PFSK-1 (cell line): ENCODE data around the gene CNFN.

ENCODE experiments used
- POLR2AphosphoS5 ChIP-seq: IDR thresholded peaks from 2 replicates; pipeline ENCODE4 v1.6.1; 2012; ENCODE audit warnings: low read depth, mild to moderate bottlenecking, control low read depth, low read length, moderate library complexity
- REST ChIP-seq, 2 experiments: IDR thresholded peaks; 2 replicates each; pipeline versions ENCODE4 v1.6.1 to v1.8.0; 2011 to 2012; ENCODE audit warnings: low read depth in 2 of 2, low read length in 2 of 2, control low read depth in 1 of 2, inconsistent platforms in 1 of 2, mild to moderate bottlenecking in 1 of 2, moderate library complexity in 1 of 2; ENCODE audit not compliant: insufficient read depth in 1 of 2

- TF ChIP-seq POLR2AphosphoS5 (no peak), REST (IDR thresholded peaks at IDR 0.05; ENCODE audit: insufficient read depth in 1 of 2, low read depth in 2 of 2, low read length in 2 of 2) (no peak)
Measured at GRCh38 chr19:42353341-42354015, 36.6 kb downstream of the CNFN start.
